ENCODE measurements around the gene CACNA1D.
A peak's percentile ranks its signal among the peaks of the same experiment; 100 is the strongest.

CACNA1D gene

DNA sequence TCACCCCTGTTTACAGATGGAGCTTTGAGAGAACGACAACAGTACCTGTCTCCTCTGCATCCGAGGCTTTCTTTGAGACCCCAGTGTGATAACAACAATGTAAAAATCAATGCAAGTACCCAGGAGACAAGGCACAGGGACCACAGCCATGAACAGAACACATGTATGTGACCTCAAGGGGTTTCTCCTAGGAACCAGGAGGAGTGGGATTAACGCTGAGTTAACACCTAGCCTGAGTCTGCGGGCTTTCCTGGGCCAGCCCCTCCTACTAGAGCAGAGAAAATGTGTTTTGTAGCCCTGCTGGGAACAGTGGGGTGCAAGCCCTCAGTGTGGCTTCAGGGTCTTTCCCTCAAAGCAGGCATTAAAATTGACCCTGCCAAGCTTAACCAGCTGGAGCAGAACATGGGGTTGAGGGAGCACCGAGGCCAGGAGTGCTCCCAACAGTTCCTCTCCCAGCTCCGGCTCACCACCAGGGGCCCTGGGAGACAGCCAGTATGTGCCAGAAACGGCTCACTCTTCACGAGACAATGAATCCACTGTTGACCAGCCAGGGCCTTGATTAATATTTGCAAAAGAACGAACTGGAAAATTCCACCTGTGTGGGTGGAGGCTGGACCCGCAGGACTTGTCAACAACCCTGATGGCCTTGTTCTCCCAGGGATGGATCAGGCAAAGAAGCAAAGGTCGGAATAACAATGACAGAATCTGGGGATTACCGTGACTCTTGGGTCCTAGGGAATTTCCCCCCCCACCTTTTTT lies 348.2 kb downstream of the CACNA1D start:
- Histone ChIP-seq H3K27me3 (ENCODE audit: insufficient read depth, low read length, poor library complexity) (peaks cover 3% of the 10 kb centered on the region), H3K4me3 (ENCODE audit: low read length) (no peak overlapping the region), H3K27ac (ENCODE audit: low read depth, low read length) (no peak overlapping the region), H2BK15ac (replicated peaks; ENCODE audit: low read depth) (no peak overlapping the region), H3K4me1 (ENCODE audit: control insufficient read depth, low read depth, low read length) (peaks cover 10% of the 10 kb centered on the region), H3K79me1 (ENCODE audit: low read length) (no peaks in the 10 kb centered on the region), H2AK5ac (ENCODE audit: low read length) (no peak overlapping the region), H4K8ac (ENCODE audit: low read depth, low read length) (no peak overlapping the region), H3K9ac (ENCODE audit: low read length) (no peak overlapping the region), H3K23ac (ENCODE audit: low read length) (no peak overlapping the region), H3K4ac (ENCODE audit: low read depth, low read length) (no peak overlapping the region), H4K5ac (ENCODE audit: low read length) (no peak overlapping the region), H3K36me3 (ENCODE audit: control insufficient read depth, insufficient read depth, low read length) (no peaks in the 10 kb centered on the region), H3K79me2 (ENCODE audit: control insufficient read depth, insufficient read depth, low read length) (no peaks in the 10 kb centered on the region), H3K56ac (ENCODE audit: low read length) (no peak overlapping the region), H3K4me2 (ENCODE audit: low read length) (no peak overlapping the region), H3K18ac (ENCODE audit: low read length) (no peak overlapping the region), H2BK5ac (ENCODE audit: low read length) (no peak overlapping the region), H2BK120ac (ENCODE audit: low read depth, low read length) (no peak overlapping the region)
- WGBS (ENCODE audit: extremely low coverage, insufficient coverage, low lambda C conversion rate): no CpG with 5 or more reads among the region's 12 CpGs
- peak; percentile 60 for DNase-seq

DNA sequence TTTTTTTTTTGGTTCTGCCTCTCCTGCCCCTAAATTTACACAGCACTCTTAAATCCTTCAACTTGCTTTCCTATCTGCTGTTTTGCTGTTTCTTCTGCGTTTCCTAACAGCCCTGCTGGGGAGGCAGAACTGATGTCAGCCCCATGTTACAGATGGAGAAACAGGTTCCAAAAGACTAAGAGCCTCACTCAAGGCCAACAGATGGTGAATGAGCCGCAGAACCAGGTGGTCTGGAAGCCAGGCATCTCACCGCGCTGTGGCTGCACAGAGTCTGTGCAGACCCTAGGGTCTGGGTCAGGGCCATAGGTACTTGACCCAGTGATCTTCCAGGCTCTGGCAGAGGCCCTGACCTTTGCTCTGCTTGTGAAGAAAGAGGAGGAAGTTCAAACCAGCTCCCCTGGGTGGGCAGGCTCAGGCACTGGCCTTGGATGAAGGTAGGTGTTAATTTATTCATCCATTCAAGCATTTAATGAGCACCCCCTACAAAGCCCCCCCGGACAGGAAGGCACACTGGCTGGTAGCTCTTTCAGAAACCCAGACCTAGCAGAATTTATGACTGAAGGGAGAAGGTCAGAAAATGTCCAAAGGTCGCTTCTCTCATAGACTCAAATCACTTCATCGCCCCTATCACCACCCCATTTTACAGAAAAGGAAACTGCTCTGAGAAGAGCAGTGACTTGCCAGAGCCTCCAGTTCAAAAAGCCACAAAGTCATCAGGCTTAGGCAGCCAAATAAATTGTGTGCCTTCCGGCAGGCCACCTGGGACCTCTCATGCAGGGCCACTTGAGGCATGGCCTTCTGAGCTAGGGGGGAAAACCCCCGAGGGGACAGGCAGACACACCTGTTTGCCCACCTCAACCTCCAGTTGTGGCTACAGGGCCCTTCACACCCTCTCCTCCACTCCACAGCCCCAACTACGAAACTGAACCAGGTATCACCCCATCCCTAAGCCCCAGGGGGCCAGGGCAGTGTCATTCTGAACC lies 349.1 kb downstream of the CACNA1D start:
- H2BK120ac ChIP-seq (ENCODE audit: low read depth, low read length): no peak overlapping the region
- no peaks in the 10 kb centered on the region for H3K36me3 ChIP-seq (ENCODE audit: control insufficient read depth, insufficient read depth, low read length)
- H3K9ac ChIP-seq (ENCODE audit: low read length): no peak overlapping the region
- no CpG with 5 or more reads among the region's 10 CpGs for WGBS (ENCODE audit: extremely low coverage, insufficient coverage, low lambda C conversion rate)
- no peak overlapping the region for H2BK5ac ChIP-seq (ENCODE audit: low read length)
- H3K27me3 ChIP-seq (ENCODE audit: insufficient read depth, low read length, poor library complexity): peaks cover 3% of the 10 kb centered on the region
- DNase-seq: no peak
- no peak overlapping the region for H2BK15ac ChIP-seq (replicated peaks; ENCODE audit: low read depth)
- peaks cover 10% of the 10 kb centered on the region for H3K4me1 ChIP-seq (ENCODE audit: control insufficient read depth, low read depth, low read length)
- no peak overlapping the region for H2AK5ac ChIP-seq (ENCODE audit: low read length)
- no peak overlapping the region for H3K4me2 ChIP-seq (ENCODE audit: low read length)
- no peak overlapping the region for H3K4me3 ChIP-seq (ENCODE audit: low read length)
- no peak overlapping the region for H3K23ac ChIP-seq (ENCODE audit: low read length)
- no peaks in the 10 kb centered on the region for H3K79me2 ChIP-seq (ENCODE audit: control insufficient read depth, insufficient read depth, low read length)
- H3K79me1 ChIP-seq (ENCODE audit: low read length): no peaks in the 10 kb centered on the region
- H4K8ac ChIP-seq (ENCODE audit: low read depth, low read length): no peak overlapping the region
- H3K56ac ChIP-seq (ENCODE audit: low read length): no peak overlapping the region
- H3K4ac ChIP-seq (ENCODE audit: low read depth, low read length): no peak overlapping the region
- no peak overlapping the region for H3K18ac ChIP-seq (ENCODE audit: low read length)
- H3K27ac ChIP-seq (ENCODE audit: low read depth, low read length): no peak overlapping the region
- H4K5ac ChIP-seq (ENCODE audit: low read length): no peak overlapping the region

DNA sequence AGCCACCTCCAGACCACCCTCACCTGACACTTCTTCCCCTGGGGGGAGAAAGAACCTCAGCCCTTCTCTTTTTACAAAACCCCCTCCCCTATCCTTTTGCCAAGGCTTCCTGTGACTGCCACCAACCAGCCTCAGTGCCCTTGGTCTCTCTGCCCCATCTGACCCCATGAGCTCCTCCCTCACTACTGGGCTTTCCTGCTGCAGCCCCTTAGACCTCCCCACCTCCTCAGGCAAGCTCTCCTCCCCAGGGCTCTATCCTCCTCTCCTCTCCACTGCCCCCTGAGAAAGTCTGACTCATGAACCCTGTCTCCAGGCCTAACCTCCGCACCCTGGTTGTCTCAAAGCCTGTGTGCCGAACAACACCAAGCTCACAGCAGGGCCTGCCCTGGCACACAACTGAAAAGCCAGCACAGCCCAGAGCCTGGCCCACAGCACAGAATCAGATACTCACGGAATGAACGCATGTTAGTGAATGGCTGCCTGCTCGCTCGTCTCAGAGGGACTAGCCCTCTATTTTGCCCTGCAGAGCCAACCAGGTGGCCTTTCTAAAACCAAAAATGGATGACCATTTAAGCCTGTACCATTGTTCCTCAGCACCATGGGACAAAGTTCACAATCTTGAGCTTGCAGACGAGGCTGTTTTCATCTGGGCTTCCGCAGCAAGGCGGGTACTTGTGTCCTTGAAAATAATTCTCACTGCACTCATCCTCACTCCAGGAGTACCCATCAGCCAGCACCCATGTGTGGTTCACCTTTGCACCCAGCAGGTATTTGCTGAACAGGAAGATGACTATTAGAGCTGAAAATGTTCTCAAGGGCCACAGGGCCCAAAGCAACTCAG lies 350.1 kb downstream of the CACNA1D start:
- Histone ChIP-seq H3K23ac (ENCODE audit: low read length) (no peak overlapping the region), H3K4me3 (ENCODE audit: low read length) (no peak overlapping the region), H3K4ac (ENCODE audit: low read depth, low read length) (no peak overlapping the region), H3K4me2 (ENCODE audit: low read length) (no peak overlapping the region), H3K18ac (ENCODE audit: low read length) (no peak overlapping the region), H2BK120ac (ENCODE audit: low read depth, low read length) (no peak overlapping the region), H3K9ac (ENCODE audit: low read length) (no peak overlapping the region), H4K5ac (ENCODE audit: low read length) (no peak overlapping the region), H3K27ac (ENCODE audit: low read depth, low read length) (no peak overlapping the region), H2BK15ac (replicated peaks; ENCODE audit: low read depth) (no peak overlapping the region), H2BK5ac (ENCODE audit: low read length) (no peak overlapping the region), H4K8ac (ENCODE audit: low read depth, low read length) (no peak overlapping the region), H3K27me3 (ENCODE audit: insufficient read depth, low read length, poor library complexity) (peaks cover 3% of the 10 kb centered on the region), H3K36me3 (ENCODE audit: control insufficient read depth, insufficient read depth, low read length) (no peaks in the 10 kb centered on the region), H2AK5ac (ENCODE audit: low read length) (no peak overlapping the region), H3K79me1 (ENCODE audit: low read length) (no peaks in the 10 kb centered on the region), H3K56ac (ENCODE audit: low read length) (no peak overlapping the region), H3K79me2 (ENCODE audit: control insufficient read depth, insufficient read depth, low read length) (no peaks in the 10 kb centered on the region), H3K4me1 (ENCODE audit: control insufficient read depth, low read depth, low read length) (peaks cover 10% of the 10 kb centered on the region)
- DNase-seq: no peak
- no CpG with 5 or more reads among the region's 9 CpGs for WGBS (ENCODE audit: extremely low coverage, insufficient coverage, low lambda C conversion rate)

DNA sequence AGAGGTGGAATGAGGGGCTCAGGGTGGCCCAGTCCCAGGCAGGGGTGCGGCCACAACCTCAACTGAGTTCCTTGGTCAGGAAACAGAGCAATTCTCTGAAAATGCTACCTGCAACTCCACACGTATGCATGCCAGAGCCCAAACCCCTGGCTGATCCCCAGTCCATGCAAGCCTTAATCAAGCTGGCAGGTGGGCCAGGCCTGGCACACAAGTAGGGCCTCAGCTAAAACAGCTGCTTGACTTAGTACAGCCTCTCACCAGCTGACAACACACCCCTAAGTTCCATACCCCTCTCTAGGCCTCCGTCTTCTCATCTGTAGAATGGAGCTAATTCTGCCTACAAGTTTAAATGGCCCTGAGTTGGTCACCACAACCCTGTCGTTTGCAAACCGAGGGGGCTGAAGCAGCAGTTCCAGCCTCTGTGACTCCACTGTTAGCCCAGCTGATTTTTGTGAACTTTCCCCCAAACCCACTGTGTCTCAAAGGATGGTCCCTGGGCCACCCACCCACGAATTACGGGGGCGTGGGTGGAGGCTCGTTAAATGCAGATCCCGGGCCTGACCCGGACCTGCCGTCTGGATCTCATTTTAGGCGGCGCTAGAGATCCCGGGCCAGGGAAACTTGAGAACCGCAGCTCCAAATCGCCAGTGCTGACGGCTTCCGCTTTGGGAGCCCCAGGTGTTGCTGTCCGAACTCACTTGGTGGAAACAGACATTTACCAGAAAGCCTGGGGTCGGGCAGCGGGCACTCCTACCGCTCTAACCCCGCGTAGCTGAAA lies 350.9 kb downstream of the CACNA1D start:
- no peak overlapping the region for H2AK5ac ChIP-seq (ENCODE audit: low read length)
- peak overlapping the region; percentile 74 for H3K4ac ChIP-seq (ENCODE audit: low read depth, low read length)
- H2BK15ac ChIP-seq (replicated peaks; ENCODE audit: low read depth): no peak overlapping the region
- H3K27ac ChIP-seq (ENCODE audit: low read depth, low read length): no peak overlapping the region
- no peak overlapping the region for H2BK5ac ChIP-seq (ENCODE audit: low read length)
- no peak overlapping the region for H3K23ac ChIP-seq (ENCODE audit: low read length)
- no peak overlapping the region for H4K5ac ChIP-seq (ENCODE audit: low read length)
- no peaks in the 10 kb centered on the region for H3K36me3 ChIP-seq (ENCODE audit: control insufficient read depth, insufficient read depth, low read length)
- H3K4me3 ChIP-seq (ENCODE audit: low read length): peak overlapping the region; percentile 31
- peak; percentile 94 for DNase-seq
- H3K56ac ChIP-seq (ENCODE audit: low read length): peak overlapping the region; percentile 84
- peaks cover 10% of the 10 kb centered on the region for H3K4me1 ChIP-seq (ENCODE audit: control insufficient read depth, low read depth, low read length)
- H3K79me2 ChIP-seq (ENCODE audit: control insufficient read depth, insufficient read depth, low read length): no peaks in the 10 kb centered on the region
- peak overlapping the region; percentile 72 for H3K9ac ChIP-seq (ENCODE audit: low read length)
- no peaks in the 10 kb centered on the region for H3K79me1 ChIP-seq (ENCODE audit: low read length)
- H2BK120ac ChIP-seq (ENCODE audit: low read depth, low read length): no peak overlapping the region
- peaks cover 3% of the 10 kb centered on the region for H3K27me3 ChIP-seq (ENCODE audit: insufficient read depth, low read length, poor library complexity)
- WGBS (ENCODE audit: extremely low coverage, insufficient coverage, low lambda C conversion rate): no CpG with 5 or more reads among the region's 25 CpGs
- peak overlapping the region; percentile 64 for H3K18ac ChIP-seq (ENCODE audit: low read length)
- H3K4me2 ChIP-seq (ENCODE audit: low read length): peak overlapping the region; percentile 51
- H4K8ac ChIP-seq (ENCODE audit: low read depth, low read length): no peak overlapping the region

DNA sequence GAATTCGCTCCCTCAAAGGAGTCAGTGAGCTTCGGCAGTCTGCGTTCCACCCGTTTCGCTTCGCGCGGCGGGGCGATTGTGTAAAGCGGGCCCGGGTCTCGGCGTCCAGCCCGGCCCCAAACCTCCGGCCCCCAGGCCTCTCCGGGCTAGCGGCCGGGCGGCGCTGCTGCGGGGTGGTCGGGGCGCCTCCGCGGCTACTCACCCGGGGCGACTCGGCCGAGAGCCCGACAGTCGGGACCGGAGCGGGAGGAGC lies 351.4 kb downstream of the CACNA1D start:
- no peaks in the 10 kb centered on the region for H3K79me1 ChIP-seq (ENCODE audit: low read length)
- WGBS (ENCODE audit: extremely low coverage, insufficient coverage, low lambda C conversion rate): no CpG with 5 or more reads among the region's 34 CpGs
- no peak overlapping the region for H2BK5ac ChIP-seq (ENCODE audit: low read length)
- peak overlapping the region; percentile 74 for H3K4ac ChIP-seq (ENCODE audit: low read depth, low read length)
- H3K27ac ChIP-seq (ENCODE audit: low read depth, low read length): no peak overlapping the region
- peaks cover 3% of the 10 kb centered on the region for H3K27me3 ChIP-seq (ENCODE audit: insufficient read depth, low read length, poor library complexity)
- no peaks in the 10 kb centered on the region for H3K36me3 ChIP-seq (ENCODE audit: control insufficient read depth, insufficient read depth, low read length)
- no peak overlapping the region for H4K5ac ChIP-seq (ENCODE audit: low read length)
- H3K23ac ChIP-seq (ENCODE audit: low read length): no peak overlapping the region
- H2AK5ac ChIP-seq (ENCODE audit: low read length): no peak overlapping the region
- H4K8ac ChIP-seq (ENCODE audit: low read depth, low read length): no peak overlapping the region
- no peaks in the 10 kb centered on the region for H3K79me2 ChIP-seq (ENCODE audit: control insufficient read depth, insufficient read depth, low read length)
- peak overlapping the region; percentile 84 for H3K56ac ChIP-seq (ENCODE audit: low read length)
- H3K4me2 ChIP-seq (ENCODE audit: low read length): peak overlapping the region; percentile 51
- H3K4me1 ChIP-seq (ENCODE audit: control insufficient read depth, low read depth, low read length): peaks cover 10% of the 10 kb centered on the region
- peak overlapping the region; percentile 72 for H3K9ac ChIP-seq (ENCODE audit: low read length)
- H3K18ac ChIP-seq (ENCODE audit: low read length): peak overlapping the region; percentile 64
- H2BK15ac ChIP-seq (replicated peaks; ENCODE audit: low read depth): no peak overlapping the region
- peak overlapping the region; percentile 31 for H3K4me3 ChIP-seq (ENCODE audit: low read length)
- DNase-seq: no peak
- no peak overlapping the region for H2BK120ac ChIP-seq (ENCODE audit: low read depth, low read length)

Measured in mesendoderm (in vitro differentiated cells).